Choroid plexus epithelial cell (primary cell): ENCODE data around the gene C1QC.

Experiments used
- DNase-seq: peaks from one replicate; pipeline ENCODE4 v3.0.0-alpha.2; 2010; ENCODE audit warnings: low read depth
- H3K4me3 ChIP-seq: 2 replicates; pipeline ENCODE4 v1.5.1; 2011; ENCODE audit warnings: low read depth, mild to moderate bottlenecking, control low read depth, low read length, moderate library complexity
- CTCF ChIP-seq: conservative IDR thresholded peaks from 2 replicates; pipeline ENCODE4 v1.5.1; 2011; ENCODE audit warnings: low read depth, mild to moderate bottlenecking, control low read depth, inconsistent platforms, low read length, moderate library complexity

The C1QC gene

GRCh38 chr1:22676916-22677583 is 33.6 kb downstream of the C1QC start:
- no peak for TF ChIP-seq CTCF
- H3K4me3 ChIP-seq = no peak overlapping the region
- no peak for DNase-seq

GRCh38 chr1:22677931-22678896 is 34.8 kb downstream of the C1QC start:
- no peak for DNase-seq
- no peak for TF ChIP-seq CTCF

GRCh38 chr1:22680726-22681125 is 37.3 kb downstream of the C1QC start:
- no peak for TF ChIP-seq CTCF
- no peak overlapping the region for H3K4me3 ChIP-seq
- no peak for DNase-seq

More at GRCh38 chr1:22677931-22678896, 34.8 kb downstream of the C1QC start:
- no peak overlapping the region for H3K4me3 ChIP-seq

- no peak for DNase-seq
- no peak for TF ChIP-seq CTCF
- no peak overlapping the region for H3K4me3 ChIP-seq
These were observed 38.3 kb downstream of the C1QC start for GRCh38 chr1:22681556-22682276.

- TF ChIP-seq CTCF = no peak
- DNase-seq = no peak
These were observed 40.1 kb downstream of the C1QC start for GRCh38 chr1:22683547-22683946.

GRCh38 chr1:22685591-22686059 is 42.2 kb downstream of the C1QC start:
- no peak for TF ChIP-seq CTCF

More at GRCh38 chr1:22683547-22683946, 40.1 kb downstream of the C1QC start:
- H3K4me3 ChIP-seq = no peak overlapping the region

More at GRCh38 chr1:22685591-22686059, 42.2 kb downstream of the C1QC start:
- no peak for DNase-seq
- H3K4me3 ChIP-seq = no peak overlapping the region
